Memory B cell (primary cell): ENCODE data around the gene ITM2C.

Experiments
- ATAC-seq: fragments of 150-1000 bp; cut with Tn5 transposase; 2 replicates; pipeline ENCODE4 v1.10.0; 2021; ENCODE audit warnings: low read depth, mild to moderate bottlenecking, moderate library complexity
- DNase-seq, 2 donors: peaks; one replicate each; pipeline ENCODE4 v3.0.0; 2022; ENCODE audit warnings: low spot score in 2 of 2
- H3K27ac Mint-ChIP-seq: one replicate; pipeline ENCODE4 v1.8.0; 2022; ENCODE audit warnings: mild to moderate bottlenecking, moderate library complexity, mixed read lengths
- H3K27me3 Mint-ChIP-seq: one replicate; pipeline ENCODE4 v1.8.0; 2022; ENCODE audit warnings: mixed read lengths
- H3K36me3 Mint-ChIP-seq: one replicate; pipeline ENCODE4 v1.8.0; 2022; ENCODE audit warnings: mild to moderate bottlenecking, mixed read lengths
- H3K4me1 Mint-ChIP-seq: one replicate; pipeline ENCODE4 v1.8.0; 2022; ENCODE audit warnings: mixed read lengths
- H3K4me3 Mint-ChIP-seq: one replicate; pipeline ENCODE4 v1.8.0; 2022; ENCODE audit warnings: mild to moderate bottlenecking, moderate library complexity, mixed read lengths
- H3K9me3 Mint-ChIP-seq: one replicate; pipeline ENCODE4 v1.8.0; 2022; ENCODE audit warnings: mixed read lengths

Gene ITM2C

GRCh38 chr2:230864605-230865306, at the start of gene ITM2C:
Gene ITM2C (plus strand): TSS chr2:230864942. CDS start chr2:230865026, 84 bp downstream.
- ATAC-seq = peak; percentile 85
- H3K4me3 Mint-ChIP-seq = peak within 1 kb of the TSS; percentile 99
- H3K4me1 Mint-ChIP-seq = peaks cover 39% of the 10 kb centered on the region
- no peaks in the 10 kb centered on the region for H3K9me3 Mint-ChIP-seq
- peak; percentile 71 to 74 for DNase-seq
- peaks cover 3% of the 10 kb centered on the region for H3K36me3 Mint-ChIP-seq
- peaks cover 4% of the 10 kb centered on the region for H3K27me3 Mint-ChIP-seq
- peak within 1 kb of the TSS; percentile 81 for H3K27ac Mint-ChIP-seq

- DNase-seq (no peak), ATAC-seq (no peak)
- H3K9me3 Mint-ChIP-seq = no peaks in the 10 kb centered on the region
- no peaks in the 10 kb centered on the region for H3K27me3 Mint-ChIP-seq
- H3K4me1 Mint-ChIP-seq = peaks cover 4% of the 10 kb centered on the region
- peak overlapping the region; percentile 35 for H3K27ac Mint-ChIP-seq
- H3K36me3 Mint-ChIP-seq = peaks cover 24% of the 10 kb centered on the region
- no peak overlapping the region for H3K4me3 Mint-ChIP-seq
Measured at GRCh38 chr2:230815088-230815487, 49.7 kb upstream of the ITM2C start.

- H3K4me3 Mint-ChIP-seq = no peak overlapping the region
- H3K27ac Mint-ChIP-seq = no peak overlapping the region
- peaks cover 23% of the 10 kb centered on the region for H3K36me3 Mint-ChIP-seq
- H3K9me3 Mint-ChIP-seq = no peaks in the 10 kb centered on the region
- no peak for DNase-seq
- H3K27me3 Mint-ChIP-seq = no peaks in the 10 kb centered on the region
- no peak for ATAC-seq
- peaks cover 4% of the 10 kb centered on the region for H3K4me1 Mint-ChIP-seq
Measured at GRCh38 chr2:230816735-230817134, 48.0 kb upstream of the ITM2C start.

- Mint-ChIP-seq H3K36me3 (peaks cover 14% of the 10 kb centered on the region), H3K27ac (no peak overlapping the region), H3K27me3 (no peaks in the 10 kb centered on the region), H3K9me3 (no peaks in the 10 kb centered on the region), H3K4me3 (no peak overlapping the region), H3K4me1 (peaks cover 2% of the 10 kb centered on the region)
- ATAC-seq (no peak), DNase-seq (no peak)
Measured at GRCh38 chr2:230819433-230819832, 45.3 kb upstream of the ITM2C start.

- H3K27me3 Mint-ChIP-seq = peaks cover 7% of the 10 kb centered on the region
- peaks cover 14% of the 10 kb centered on the region for H3K36me3 Mint-ChIP-seq
- no peaks in the 10 kb centered on the region for H3K9me3 Mint-ChIP-seq
- peak overlapping the region; percentile 75 for H3K27ac Mint-ChIP-seq
- H3K4me1 Mint-ChIP-seq = peaks cover 5% of the 10 kb centered on the region
- H3K4me3 Mint-ChIP-seq = no peak overlapping the region
- no peak for DNase-seq
- ATAC-seq = no peak
Measured at GRCh38 chr2:230821261-230821990, 43.3 kb upstream of the ITM2C start.

- peaks cover 12% of the 10 kb centered on the region for H3K27me3 Mint-ChIP-seq
- ATAC-seq (no peak), DNase-seq (no peak)
- peaks cover 5% of the 10 kb centered on the region for H3K4me1 Mint-ChIP-seq
- peak overlapping the region; percentile 75 for H3K27ac Mint-ChIP-seq
- H3K36me3 Mint-ChIP-seq = peaks cover 14% of the 10 kb centered on the region
- H3K4me3 Mint-ChIP-seq = no peak overlapping the region
- no peaks in the 10 kb centered on the region for H3K9me3 Mint-ChIP-seq
Measured at GRCh38 chr2:230821991-230822520, 42.7 kb upstream of the ITM2C start.

GRCh38 chr2:230823264-230823964, 41.3 kb upstream of the ITM2C start:
- no peak for DNase-seq
- Mint-ChIP-seq H3K4me1 (peaks cover 5% of the 10 kb centered on the region), H3K4me3 (no peak overlapping the region), H3K27ac (no peak overlapping the region), H3K27me3 (peaks cover 18% of the 10 kb centered on the region), H3K36me3 (peaks cover 12% of the 10 kb centered on the region), H3K9me3 (no peaks in the 10 kb centered on the region)
- no peak for ATAC-seq

- H3K4me1 Mint-ChIP-seq = peaks cover 7% of the 10 kb centered on the region
- H3K4me3 Mint-ChIP-seq = no peak overlapping the region
- peaks cover 6% of the 10 kb centered on the region for H3K36me3 Mint-ChIP-seq
- H3K27me3 Mint-ChIP-seq = peaks cover 18% of the 10 kb centered on the region
- ATAC-seq (peak; percentile 84), DNase-seq (peak; percentile 58 to 75)
- no peaks in the 10 kb centered on the region for H3K9me3 Mint-ChIP-seq
- H3K27ac Mint-ChIP-seq = no peak overlapping the region
Measured at GRCh38 chr2:230824406-230824978, 40.2 kb upstream of the ITM2C start.

- H3K36me3 Mint-ChIP-seq = peaks cover 5% of the 10 kb centered on the region
- H3K27me3 Mint-ChIP-seq = peaks cover 18% of the 10 kb centered on the region
- no peak overlapping the region for H3K27ac Mint-ChIP-seq
- H3K4me1 Mint-ChIP-seq = peaks cover 7% of the 10 kb centered on the region
- DNase-seq = no peak
- no peaks in the 10 kb centered on the region for H3K9me3 Mint-ChIP-seq
- no peak overlapping the region for H3K4me3 Mint-ChIP-seq
- ATAC-seq = no peak
Measured at GRCh38 chr2:230825354-230825753, 39.4 kb upstream of the ITM2C start.

GRCh38 chr2:230827774-230828271, 36.9 kb upstream of the ITM2C start:
- no peaks in the 10 kb centered on the region for H3K9me3 Mint-ChIP-seq
- peaks cover 7% of the 10 kb centered on the region for H3K4me1 Mint-ChIP-seq
- no peak for DNase-seq
- peaks cover 18% of the 10 kb centered on the region for H3K27me3 Mint-ChIP-seq
- H3K4me3 Mint-ChIP-seq = peak overlapping the region; percentile 51
- peaks cover 2% of the 10 kb centered on the region for H3K36me3 Mint-ChIP-seq
- no peak for ATAC-seq
- H3K27ac Mint-ChIP-seq = no peak overlapping the region

GRCh38 chr2:230828272-230828961, 36.3 kb upstream of the ITM2C start:
- Mint-ChIP-seq H3K27ac (no peak overlapping the region), H3K9me3 (no peaks in the 10 kb centered on the region), H3K36me3 (peaks cover 2% of the 10 kb centered on the region), H3K4me1 (peaks cover 7% of the 10 kb centered on the region), H3K27me3 (peaks cover 18% of the 10 kb centered on the region), H3K4me3 (peak overlapping the region; percentile 74)
- peak; percentile 58 for ATAC-seq
- no peak for DNase-seq

GRCh38 chr2:230829293-230829692, 35.4 kb upstream of the ITM2C start:
- Mint-ChIP-seq H3K27me3 (peaks cover 18% of the 10 kb centered on the region), H3K9me3 (no peaks in the 10 kb centered on the region), H3K36me3 (peaks cover 2% of the 10 kb centered on the region), H3K27ac (no peak overlapping the region), H3K4me1 (peaks cover 7% of the 10 kb centered on the region), H3K4me3 (peak overlapping the region; percentile 74)
- ATAC-seq (no peak), DNase-seq (no peak)

GRCh38 chr2:230829959-230830358, 34.8 kb upstream of the ITM2C start:
- H3K4me3 Mint-ChIP-seq = no peak overlapping the region
- DNase-seq = no peak
- H3K4me1 Mint-ChIP-seq = peaks cover 3% of the 10 kb centered on the region
- H3K9me3 Mint-ChIP-seq = no peaks in the 10 kb centered on the region
- peaks cover 2% of the 10 kb centered on the region for H3K36me3 Mint-ChIP-seq
- no peak overlapping the region for H3K27ac Mint-ChIP-seq
- ATAC-seq = no peak
- peaks cover 16% of the 10 kb centered on the region for H3K27me3 Mint-ChIP-seq
